ENCODE data around the gene MOSMO. TPM values are rescaled to one million over a fixed set of nuclear protein-coding genes. Genes with fewer than 3 reads are reported as not detected.
A peak's percentile ranks its signal among the peaks of the same experiment; 100 is the strongest.

Gene MOSMO
- polyA plus RNA-seq, 3 donors = 0.95 to 9.1 (median 2.5) TPM

DNA sequence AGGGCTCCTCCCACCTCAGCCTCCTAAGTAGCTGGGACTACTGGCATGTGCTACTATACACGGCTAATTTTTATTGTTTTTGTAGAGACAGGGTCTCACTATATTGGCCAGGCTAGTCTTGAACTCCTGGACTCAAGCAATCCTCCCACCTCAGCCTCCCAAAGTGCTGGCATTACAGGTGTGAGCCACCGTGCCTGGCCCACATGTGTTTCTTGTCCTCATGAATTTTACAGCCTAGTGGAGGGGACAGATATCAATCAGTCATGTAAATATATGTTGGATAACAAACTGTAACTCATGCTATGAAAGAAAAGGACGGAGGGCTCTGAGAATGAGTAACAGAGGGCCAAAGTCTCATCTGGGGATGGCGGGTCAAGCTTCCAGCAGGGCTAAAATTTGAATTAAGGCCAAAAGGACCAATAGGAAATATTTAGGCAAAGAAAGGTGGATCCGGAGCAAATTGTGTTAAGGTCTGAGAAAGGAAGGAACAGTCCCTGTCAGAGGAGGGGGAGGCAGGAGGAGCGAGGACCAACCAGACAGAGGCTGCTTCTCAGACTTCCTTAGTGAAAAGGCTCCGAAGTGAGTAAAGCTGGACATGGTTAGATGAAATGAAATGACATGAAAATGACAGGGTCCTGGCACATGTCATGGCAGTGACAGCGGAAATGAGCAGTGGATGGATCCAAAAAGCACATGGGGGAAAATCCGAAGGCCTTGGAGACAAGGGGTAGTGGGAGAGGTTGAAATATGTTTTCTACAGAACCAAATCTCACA, 10.8 kb upstream of the MOSMO start:
- Histone ChIP-seq H3K4me3 (replicated peaks in 1 of 3; ENCODE audit: low read depth in 2 of 3, low read length in 3 of 3) (no peak overlapping the region), H3K4me1 (ENCODE audit: control insufficient read depth in 1 of 2, insufficient read depth in 2 of 2, low read length in 2 of 2) (peaks cover 5 to 8% of the 10 kb centered on the region in 2 donors), H3K36me3 (replicated peaks in 1 of 2; ENCODE audit: control insufficient read depth in 1 of 2, insufficient read depth in 2 of 2, low read length in 2 of 2) (no peaks in the 10 kb centered on the region), H3K9me3 (replicated peaks in 1 of 2; ENCODE audit: control insufficient read depth in 1 of 2, insufficient read depth in 1 of 2, low read length in 2 of 2) (no peaks in the 10 kb centered on the region), H2AFZ (ENCODE audit: insufficient read depth, low read depth, low read length, poor library complexity, severe bottlenecking) (no peak overlapping the region), H4K20me1 (ENCODE audit: insufficient read depth, low read length) (no peaks in the 10 kb centered on the region), H3K27ac (ENCODE audit: low read depth in 1 of 2, low read length in 2 of 2) (no peak overlapping the region), H3K27me3 (ENCODE audit: control insufficient read depth in 2 of 2, insufficient read depth in 2 of 2, low read length in 2 of 2) (no peaks in the 10 kb centered on the region), H3K79me2 (ENCODE audit: insufficient read depth, low read length) (no peaks in the 10 kb centered on the region), H3K4me2 (replicated peaks; ENCODE audit: extremely low read depth, low read length, poor library complexity, severe bottlenecking) (no peak overlapping the region), H3K9ac (ENCODE audit: insufficient read depth, low read length, poor library complexity, severe bottlenecking) (no peak overlapping the region)
- intact Hi-C loops (cut with micrococcal nuclease) = no loop called here
- DNase-seq = no peak
- 96% methylated on average over 5 of the region's 9 CpGs for WGBS (ENCODE audit: insufficient coverage)
- no peaks in the 10 kb centered on the region for H3K9me3 Mint-ChIP-seq
- peak overlapping the region in 1 of 7 donors; percentile 3 for H3K27ac Mint-ChIP-seq
- H3K4me3 Mint-ChIP-seq = no peak overlapping the region
- H3K36me3 Mint-ChIP-seq = peaks cover 0 to 2% of the 10 kb centered on the region in 2 donors
- TF ChIP-seq, protein P1, sequence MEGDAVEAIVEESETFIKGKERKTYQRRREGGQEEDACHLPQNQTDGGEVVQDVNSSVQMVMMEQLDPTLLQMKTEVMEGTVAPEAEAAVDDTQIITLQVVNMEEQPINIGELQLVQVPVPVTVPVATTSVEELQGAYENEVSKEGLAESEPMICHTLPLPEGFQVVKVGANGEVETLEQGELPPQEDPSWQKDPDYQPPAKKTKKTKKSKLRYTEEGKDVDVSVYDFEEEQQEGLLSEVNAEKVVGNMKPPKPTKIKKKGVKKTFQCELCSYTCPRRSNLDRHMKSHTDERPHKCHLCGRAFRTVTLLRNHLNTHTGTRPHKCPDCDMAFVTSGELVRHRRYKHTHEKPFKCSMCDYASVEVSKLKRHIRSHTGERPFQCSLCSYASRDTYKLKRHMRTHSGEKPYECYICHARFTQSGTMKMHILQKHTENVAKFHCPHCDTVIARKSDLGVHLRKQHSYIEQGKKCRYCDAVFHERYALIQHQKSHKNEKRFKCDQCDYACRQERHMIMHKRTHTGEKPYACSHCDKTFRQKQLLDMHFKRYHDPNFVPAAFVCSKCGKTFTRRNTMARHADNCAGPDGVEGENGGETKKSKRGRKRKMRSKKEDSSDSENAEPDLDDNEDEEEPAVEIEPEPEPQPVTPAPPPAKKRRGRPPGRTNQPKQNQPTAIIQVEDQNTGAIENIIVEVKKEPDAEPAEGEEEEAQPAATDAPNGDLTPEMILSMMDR (IDR thresholded peaks at IDR 0.05) = no peak
- H3K4me1 Mint-ChIP-seq = peaks cover 18% of the 10 kb centered on the region
- peaks cover 0 to 5% (median 0%) of the 10 kb centered on the region in 3 donors for H3K27me3 Mint-ChIP-seq (ENCODE audit: low read depth in 3 of 3)

DNA sequence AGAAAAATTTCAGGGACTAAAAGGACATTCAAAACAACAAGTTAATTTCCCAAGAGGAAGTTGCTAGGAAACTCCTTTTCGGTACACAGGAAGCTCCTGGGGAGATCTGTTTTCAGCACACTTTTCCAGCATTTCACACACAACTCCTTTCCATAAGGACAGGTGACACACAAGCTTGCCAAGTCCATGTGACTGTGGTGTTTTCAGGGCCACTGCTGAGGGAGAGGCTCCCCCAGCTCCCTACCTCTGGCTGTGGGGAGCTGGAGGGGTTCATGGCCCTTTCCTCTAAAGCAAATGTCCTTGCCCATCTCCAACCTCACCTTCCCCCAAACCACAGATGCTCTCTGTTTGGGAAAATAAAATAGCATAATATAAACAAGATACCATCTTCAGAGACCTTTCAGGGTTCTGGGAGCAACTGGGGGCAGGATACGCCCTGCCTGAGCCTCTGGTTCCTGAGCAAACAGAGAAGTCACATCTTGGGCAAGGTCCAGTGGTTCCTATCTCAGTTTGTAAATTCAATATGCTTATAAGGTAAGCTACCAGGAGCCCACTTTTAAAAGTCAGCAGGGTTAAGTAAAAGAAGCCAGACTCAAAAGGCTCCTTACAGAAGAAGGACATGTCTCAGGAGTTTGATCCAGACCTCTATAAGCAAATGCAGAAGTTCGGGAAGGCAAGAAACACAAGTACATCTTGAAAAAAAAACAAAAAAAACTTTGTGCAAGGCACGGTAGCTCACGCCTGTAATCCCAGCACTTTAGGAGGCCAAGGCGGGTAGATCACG, 10.0 kb upstream of the MOSMO start:
- peaks cover 5 to 8% of the 10 kb centered on the region in 2 donors for H3K4me1 ChIP-seq (ENCODE audit: control insufficient read depth in 1 of 2, insufficient read depth in 2 of 2, low read length in 2 of 2)
- H2AFZ ChIP-seq (ENCODE audit: insufficient read depth, low read depth, low read length, poor library complexity, severe bottlenecking) = no peak overlapping the region
- WGBS (ENCODE audit: insufficient coverage) = 75% methylated on average over 5 of the region's 7 CpGs
- H3K4me2 ChIP-seq (replicated peaks; ENCODE audit: extremely low read depth, low read length, poor library complexity, severe bottlenecking) = no peak overlapping the region
- intact Hi-C loops (cut with micrococcal nuclease) = no loop called here
- H3K9ac ChIP-seq (ENCODE audit: insufficient read depth, low read length, poor library complexity, severe bottlenecking) = no peak overlapping the region
- H3K4me1 Mint-ChIP-seq = peaks cover 18% of the 10 kb centered on the region
- peaks cover 0 to 5% (median 0%) of the 10 kb centered on the region in 3 donors for H3K27me3 Mint-ChIP-seq (ENCODE audit: low read depth in 3 of 3)
- no peaks in the 10 kb centered on the region for H3K79me2 ChIP-seq (ENCODE audit: insufficient read depth, low read length)
- no peak for DNase-seq
- H3K36me3 Mint-ChIP-seq = peaks cover 0 to 2% of the 10 kb centered on the region in 2 donors
- no peak overlapping the region for H3K27ac Mint-ChIP-seq
- H3K36me3 ChIP-seq (replicated peaks in 1 of 2; ENCODE audit: control insufficient read depth in 1 of 2, insufficient read depth in 2 of 2, low read length in 2 of 2) = no peaks in the 10 kb centered on the region
- H3K4me3 Mint-ChIP-seq = no peak overlapping the region
- TF ChIP-seq, protein P1 (IDR thresholded peaks at IDR 0.05) = no peak
- H3K9me3 ChIP-seq (replicated peaks in 1 of 2; ENCODE audit: control insufficient read depth in 1 of 2, insufficient read depth in 1 of 2, low read length in 2 of 2) = no peaks in the 10 kb centered on the region
- no peak overlapping the region for H3K27ac ChIP-seq (ENCODE audit: low read depth in 1 of 2, low read length in 2 of 2)
- H3K27me3 ChIP-seq (ENCODE audit: control insufficient read depth in 2 of 2, insufficient read depth in 2 of 2, low read length in 2 of 2) = no peaks in the 10 kb centered on the region
- no peaks in the 10 kb centered on the region for H3K9me3 Mint-ChIP-seq
- no peak overlapping the region for H3K4me3 ChIP-seq (replicated peaks in 1 of 3; ENCODE audit: low read depth in 2 of 3, low read length in 3 of 3)
- no peaks in the 10 kb centered on the region for H4K20me1 ChIP-seq (ENCODE audit: insufficient read depth, low read length)

Measured in CD14-positive monocyte (primary cell).